Caco-2 (cell line): ENCODE results near the gene ARHGEF6. TPM values are rescaled to one million over a fixed set of nuclear protein-coding genes. Genes with fewer than 3 reads are reported as not detected.

Source experiments
- BruUV-seq: library from RNA; stranded (reverse); fragments of 400-500 nt; replicated peaks from 2 replicates; lab custom pipeline; 2021; lab: Mats Ljungman, UMichigan
- CTCF ChIA-PET: fragments of 300-600 bp; sonication (Branson Sonifier 250); formaldehyde crosslinking; loops from one replicate; lab custom pipeline; 2022; ENCODE audit warnings: antibody characterized with exemption; lab: Charles Lee
- POLR2A ChIA-PET: fragments of 300-600 bp; sonication (Branson Sonifier 250); formaldehyde crosslinking; loops from one replicate; lab custom pipeline; 2022; ENCODE audit warnings: antibody characterized with exemption; lab: Charles Lee
- DNase-seq, 2 experiments: peaks; one replicate each; pipeline versions ENCODE4 v3.0.0 to v3.0.0-alpha.2; 2020 to 2022
- H3K27me3 ChIP-seq: replicated peaks from 2 replicates; pipeline ENCODE4 v1.6.0; 2011; ENCODE audit warnings: low read length; ENCODE audit not compliant: control insufficient read depth, insufficient read depth
- H3K36me3 ChIP-seq: 2 replicates; pipeline ENCODE4 v1.5.1; 2011; ENCODE audit warnings: low read length; ENCODE audit not compliant: control insufficient read depth, insufficient read depth
- H3K4me1 ChIP-seq: fragments of 250-450 bp; sonication (Bioruptor Pico); 2 replicates; pipeline ENCODE4 v1.5.1; 2020; ENCODE audit warnings: mild to moderate bottlenecking
- H3K4me3 ChIP-seq: 2 replicates; pipeline ENCODE4 v1.5.1; 2011; ENCODE audit warnings: low read depth, mild to moderate bottlenecking, control low read depth, low read length
- H3K9me3 ChIP-seq: fragments of 250-450 bp; sonication (Bioruptor Pico); 2 replicates; pipeline ENCODE4 v1.5.1; 2020; ENCODE audit warnings: mild to moderate bottlenecking, moderate library complexity
- H3K27ac Mint-ChIP-seq: one replicate; pipeline ENCODE4 v1.8.0; 2022; ENCODE audit warnings: mixed read lengths; ENCODE audit not compliant: unreplicated experiment
- H3K27me3 Mint-ChIP-seq: one replicate; pipeline ENCODE4 v1.8.0; 2022; ENCODE audit warnings: mixed read lengths; ENCODE audit not compliant: insufficient read depth, unreplicated experiment
- H3K36me3 Mint-ChIP-seq: one replicate; pipeline ENCODE4 v1.8.0; 2022; ENCODE audit warnings: mild to moderate bottlenecking, mixed read lengths; ENCODE audit not compliant: insufficient read depth, unreplicated experiment
- H3K4me1 Mint-ChIP-seq: one replicate; pipeline ENCODE4 v1.8.0; 2022; ENCODE audit warnings: low read depth, mixed read lengths; ENCODE audit not compliant: unreplicated experiment
- H3K4me3 Mint-ChIP-seq: one replicate; pipeline ENCODE4 v1.8.0; 2022; ENCODE audit warnings: mild to moderate bottlenecking, moderate library complexity, mixed read lengths; ENCODE audit not compliant: unreplicated experiment
- H3K9me3 Mint-ChIP-seq: one replicate; pipeline ENCODE4 v1.8.0; 2022; ENCODE audit warnings: mixed read lengths; ENCODE audit not compliant: unreplicated experiment
- CTCF ChIP-seq, 2 experiments: fragments of 200-600 bp in 1 of 2; IDR thresholded peaks; 1 replicate in 1 of 2; 2 replicates in 1 of 2; pipeline versions ENCODE4 v1.5.1 to v1.8.0; 2011 to 2022; ENCODE audit warnings: antibody characterized with exemption in 1 of 2, control low read depth in 1 of 2, inconsistent platforms in 1 of 2, low read depth in 1 of 2, low read length in 1 of 2, mild to moderate bottlenecking in 1 of 2, moderate library complexity in 1 of 2; ENCODE audit not compliant: insufficient read depth in 1 of 2, severe bottlenecking in 1 of 2, unreplicated experiment in 1 of 2
- intact Hi-C: fragments of 100-400 bp; cut with micrococcal nuclease; formaldehyde crosslinking; loops from one replicate; pipeline ENCODE4 v1.10.0; 2022; ENCODE audit not compliant: unreplicated experiment
- total RNA-seq: library from RNA; stranded (reverse); gene quantifications from 2 replicates; pipeline ENCODE4 v1.2.3, GENCODE V29; 2022

The ARHGEF6 gene
- total RNA-seq, 1 experiment from 2014 or later = not detected

- no peaks in the 10 kb centered on the region for H3K36me3 ChIP-seq
- intact Hi-C loops = no loop called here
- H3K4me1 Mint-ChIP-seq = peaks cover 8% of the 10 kb centered on the region
- no peak for TF ChIP-seq CTCF (IDR thresholded peaks at IDR 0.05; ENCODE audit: insufficient read depth in 1 of 2, low read depth in 1 of 2, low read length in 1 of 2, severe bottlenecking in 1 of 2, unreplicated experiment in 1 of 2)
- peaks cover 3% of the 10 kb centered on the region for H3K27me3 Mint-ChIP-seq
- no peaks in the 10 kb centered on the region for H3K27me3 ChIP-seq
- no peaks in the 10 kb centered on the region for H3K9me3 ChIP-seq
- BruUV-seq = no TSS peak
- H3K27ac Mint-ChIP-seq = no peak overlapping the region
- DNase-seq = no peak
- H3K36me3 Mint-ChIP-seq = no peaks in the 10 kb centered on the region
- no peaks in the 10 kb centered on the region for H3K9me3 Mint-ChIP-seq
- H3K4me3 ChIP-seq = no peak overlapping the region
- no peak overlapping the region for H3K4me3 Mint-ChIP-seq
- H3K4me1 ChIP-seq = no peaks in the 10 kb centered on the region
- ChIA-PET CTCF (no interaction called here), POLR2A (no interaction called here)
These were observed 35.2 kb downstream of the ARHGEF6 start for GRCh38 chrX:136745215-136746173.

GRCh38 chrX:136742721-136743379 lies 37.9 kb downstream of the ARHGEF6 start:
- no peaks in the 10 kb centered on the region for H3K36me3 Mint-ChIP-seq
- no peak for DNase-seq
- TF ChIP-seq CTCF (IDR thresholded peaks at IDR 0.05; ENCODE audit: insufficient read depth in 1 of 2, low read depth in 1 of 2, low read length in 1 of 2, severe bottlenecking in 1 of 2, unreplicated experiment in 1 of 2) = no peak
- ChIA-PET POLR2A (no interaction called here), CTCF (no interaction called here)
- no peaks in the 10 kb centered on the region for H3K9me3 Mint-ChIP-seq
- Histone ChIP-seq H3K4me3 (no peak overlapping the region), H3K4me1 (no peaks in the 10 kb centered on the region), H3K27me3 (no peaks in the 10 kb centered on the region), H3K9me3 (no peaks in the 10 kb centered on the region), H3K36me3 (no peaks in the 10 kb centered on the region)
- peaks cover 8% of the 10 kb centered on the region for H3K4me1 Mint-ChIP-seq
- no TSS peak for BruUV-seq
- no peak overlapping the region for H3K27ac Mint-ChIP-seq
- intact Hi-C loops = no loop called here
- H3K4me3 Mint-ChIP-seq = no peak overlapping the region
- peaks cover 14% of the 10 kb centered on the region for H3K27me3 Mint-ChIP-seq

- no peak for TF ChIP-seq CTCF (IDR thresholded peaks at IDR 0.05; ENCODE audit: insufficient read depth in 1 of 2, low read depth in 1 of 2, low read length in 1 of 2, severe bottlenecking in 1 of 2, unreplicated experiment in 1 of 2)
- H3K27me3 Mint-ChIP-seq = peaks cover 11% of the 10 kb centered on the region
- Histone ChIP-seq H3K27me3 (no peaks in the 10 kb centered on the region), H3K36me3 (no peaks in the 10 kb centered on the region), H3K9me3 (no peaks in the 10 kb centered on the region), H3K4me3 (no peak overlapping the region), H3K4me1 (no peaks in the 10 kb centered on the region)
- H3K27ac Mint-ChIP-seq = no peak overlapping the region
- CTCF ChIA-PET = no interaction called here
- no TSS peak for BruUV-seq
- DNase-seq = no peak
- peaks cover 6% of the 10 kb centered on the region for H3K36me3 Mint-ChIP-seq
- no peaks in the 10 kb centered on the region for H3K4me1 Mint-ChIP-seq
- H3K4me3 Mint-ChIP-seq = no peak overlapping the region
- intact Hi-C loops = no loop called here
- H3K9me3 Mint-ChIP-seq = no peaks in the 10 kb centered on the region
- POLR2A ChIA-PET = no interaction called here
These were observed 42.5 kb downstream of the ARHGEF6 start for GRCh38 chrX:136738049-136738729.
